Adrenal gland (tissue), 5 donors: ENCODE results near the gene PIK3CG.

Experiments used
- CTCF ChIP-seq, 6 experiments: fragments of 450-650 bp in 4 of 6; fragments of 200-600 bp in 2 of 6; sonication (generic) in 1 of 6; IDR thresholded peaks; 1 replicate in 5 of 6; 2 replicates in 1 of 6; pipeline versions ENCODE4 v1.5.1 to v1.8.0; 2016 to 2021; ENCODE audit warnings: antibody characterized with exemption in 6 of 6, mild to moderate bottlenecking in 2 of 6, moderate library complexity in 1 of 6
- POLR2A ChIP-seq, 2 donors: fragments of 450-650 bp; IDR thresholded peaks; one replicate each; pipeline ENCODE4 v1.6.1; 2017; ENCODE audit warnings: antibody characterized with exemption in 2 of 2, mild to moderate bottlenecking in 2 of 2, moderate library complexity in 1 of 2
- donor health status: DM: no; HTN: no; CAD: no.

GRCh38 chr7:106952001-106952657, 87.0 kb downstream of the PIK3CG start:
- no peak for TF ChIP-seq CTCF (IDR thresholded peaks at IDR 0.05)
- no peak for TF ChIP-seq POLR2A (IDR thresholded peaks at IDR 0.05)
